HEK293 (cell line): Measurements from ENCODE around the gene RBMS3.

Experiments used
- CTCF ChIA-PET: fragments of 350-600 bp; formaldehyde crosslinking; extraction: SDS; loops from one replicate; lab custom pipeline; 2021; ENCODE audit warnings: antibody characterized with exemption; lab: Yijun Ruan, JAX
- POLR2A ChIA-PET: fragments of 300-600 bp; formaldehyde crosslinking; extraction: SDS; loops from one replicate; lab custom pipeline; 2020; ENCODE audit warnings: antibody characterized with exemption, inconsistent platforms; lab: Yijun Ruan, JAX
- H3K27ac ChIP-seq: fragments of 200-500 bp; sonication (Bioruptor generic); 2 replicates; pipeline ENCODE4 v1.5.1; 2014; ENCODE audit warnings: low read depth, low read length, control low read depth, inconsistent platforms; ENCODE audit errors: extremely low read depth
- H3K36me3 ChIP-seq, 2 experiments: fragments of 200-500 bp in 1 of 2; sonication (Bioruptor generic) in 1 of 2; 1 replicate in 1 of 2; 2 replicates in 1 of 2; pipeline ENCODE4 v1.5.1; 2014 to 2017; ENCODE audit warnings: inconsistent platforms in 2 of 2, low read length in 2 of 2; ENCODE audit not compliant: control insufficient read depth in 2 of 2, insufficient read depth in 1 of 2
- H3K4me1 ChIP-seq: fragments of 200-500 bp; sonication (Bioruptor generic); 2 replicates; pipeline ENCODE4 v1.5.1; 2014; ENCODE audit warnings: mild to moderate bottlenecking, low read length, inconsistent platforms; ENCODE audit not compliant: control insufficient read depth, insufficient read depth
- H3K4me3 ChIP-seq: 2 replicates; pipeline ENCODE4 v1.5.1; 2011; ENCODE audit warnings: low read depth, mild to moderate bottlenecking, control low read depth, low read length, moderate library complexity
- H3K9me3 ChIP-seq: fragments of 200-500 bp; sonication (Bioruptor generic); 2 replicates; pipeline ENCODE4 v1.5.1; 2014; ENCODE audit warnings: low read depth, low read length, inconsistent platforms; ENCODE audit not compliant: control insufficient read depth, insufficient read depth
- KLF7 ChIP-seq: fragments of 450-650 bp; formaldehyde crosslinking; IDR thresholded peaks from 2 replicates; pipeline ENCODE4 v1.5.1; 2016; ENCODE audit warnings: missing biosample characterization, missing genetic modification characterization, borderline replicate concordance
- PRDM1 ChIP-seq: fragments of 450-650 bp; formaldehyde crosslinking; IDR thresholded peaks from 2 replicates; pipeline ENCODE4; 2016; ENCODE audit warnings: missing biosample characterization, missing genetic modification characterization
- TRIM28 ChIP-seq: IDR thresholded peaks from 2 replicates; pipeline ENCODE4 v1.6.1; 2011; ENCODE audit warnings: low read length, control low read depth, borderline replicate concordance
- ZBTB8A ChIP-seq: fragments of 450-650 bp; formaldehyde crosslinking; IDR thresholded peaks from 2 replicates; pipeline ENCODE4 v1.5.1; 2016; ENCODE audit warnings: missing biosample characterization, missing genetic modification characterization
- ZFP69B ChIP-seq: fragments of 450-650 bp; formaldehyde crosslinking; IDR thresholded peaks from 2 replicates; pipeline ENCODE4 v1.5.1; 2016; ENCODE audit warnings: missing biosample characterization, missing genetic modification characterization
- ZNF175 ChIP-seq: fragments of 450-650 bp; formaldehyde crosslinking; IDR thresholded peaks from 2 replicates; pipeline ENCODE4 v1.5.1; 2016; ENCODE audit warnings: missing biosample characterization, missing genetic modification characterization
- ZNF211 ChIP-seq: fragments of 450-650 bp; formaldehyde crosslinking; IDR thresholded peaks from 2 replicates; pipeline ENCODE4 v1.5.1; 2016; ENCODE audit warnings: low read depth, missing biosample characterization, missing genetic modification characterization
- ZNF426 ChIP-seq: fragments of 450-650 bp; formaldehyde crosslinking; IDR thresholded peaks from 2 replicates; pipeline ENCODE4 v1.5.1; 2017; ENCODE audit warnings: missing biosample characterization, missing genetic modification characterization, mild to moderate bottlenecking, inconsistent platforms, moderate library complexity
- ZNF548 ChIP-seq: fragments of 450-650 bp; formaldehyde crosslinking; IDR thresholded peaks from 2 replicates; pipeline ENCODE4 v1.5.1; 2016; ENCODE audit warnings: missing biosample characterization, missing genetic modification characterization
- ZNF596 ChIP-seq: fragments of 450-650 bp; IDR thresholded peaks from 2 replicates; pipeline ENCODE4 v1.5.0; 2018; ENCODE audit warnings: missing biosample characterization, mild to moderate bottlenecking, missing genetic modification characterization, moderate library complexity
- ZNF621 ChIP-seq: fragments of 450-650 bp; formaldehyde crosslinking; IDR thresholded peaks from 2 replicates; pipeline ENCODE4 v1.5.1; 2017; ENCODE audit warnings: missing biosample characterization, missing genetic modification characterization
- ZNF768 ChIP-seq: fragments of 450-650 bp; formaldehyde crosslinking; IDR thresholded peaks from 2 replicates; pipeline ENCODE4 v1.5.1; 2018; ENCODE audit warnings: missing biosample characterization, mild to moderate bottlenecking, missing genetic modification characterization
- ZNF791 ChIP-seq: fragments of 450-650 bp; formaldehyde crosslinking; IDR thresholded peaks from 2 replicates; pipeline ENCODE4 v1.5.1; 2016; ENCODE audit warnings: missing biosample characterization, missing genetic modification characterization
- TF ChIP-seq, protein P1 (sequence below): fragments of 450-650 bp; formaldehyde crosslinking; IDR thresholded peaks from 2 replicates; pipeline ENCODE4 v1.5.1; 2016; ENCODE audit warnings: missing biosample characterization, missing genetic modification characterization
- TF ChIP-seq, protein P2 (sequence below): fragments of 450-650 bp; formaldehyde crosslinking; IDR thresholded peaks from 2 replicates; pipeline ENCODE4 v1.5.1; 2017; ENCODE audit warnings: missing biosample characterization, missing genetic modification characterization
- TF ChIP-seq, protein P3 (sequence below): fragments of 450-650 bp; formaldehyde crosslinking; IDR thresholded peaks from 2 replicates; pipeline ENCODE4 v1.5.1; 2016; ENCODE audit warnings: missing biosample characterization, missing genetic modification characterization
- TF ChIP-seq, protein P4 (sequence below): fragments of 450-650 bp; formaldehyde crosslinking; IDR thresholded peaks from 2 replicates; pipeline ENCODE4 v1.5.1; 2016; ENCODE audit warnings: missing biosample characterization, missing genetic modification characterization
- TF ChIP-seq, protein P5 (sequence below): fragments of 450-650 bp; formaldehyde crosslinking; IDR thresholded peaks from 2 replicates; pipeline ENCODE4 v1.5.1; 2017; ENCODE audit warnings: missing biosample characterization, missing genetic modification characterization
- TF ChIP-seq, protein P6 (sequence below): fragments of 450-650 bp; formaldehyde crosslinking; IDR thresholded peaks from 2 replicates; pipeline ENCODE4 v1.5.1; 2016; ENCODE audit warnings: missing biosample characterization, missing genetic modification characterization
- TF ChIP-seq, protein P7 (sequence below): fragments of 450-650 bp; formaldehyde crosslinking; IDR thresholded peaks from 2 replicates; pipeline ENCODE4 v1.5.1; 2016; ENCODE audit warnings: missing biosample characterization, missing genetic modification characterization

Gene RBMS3

DNA sequence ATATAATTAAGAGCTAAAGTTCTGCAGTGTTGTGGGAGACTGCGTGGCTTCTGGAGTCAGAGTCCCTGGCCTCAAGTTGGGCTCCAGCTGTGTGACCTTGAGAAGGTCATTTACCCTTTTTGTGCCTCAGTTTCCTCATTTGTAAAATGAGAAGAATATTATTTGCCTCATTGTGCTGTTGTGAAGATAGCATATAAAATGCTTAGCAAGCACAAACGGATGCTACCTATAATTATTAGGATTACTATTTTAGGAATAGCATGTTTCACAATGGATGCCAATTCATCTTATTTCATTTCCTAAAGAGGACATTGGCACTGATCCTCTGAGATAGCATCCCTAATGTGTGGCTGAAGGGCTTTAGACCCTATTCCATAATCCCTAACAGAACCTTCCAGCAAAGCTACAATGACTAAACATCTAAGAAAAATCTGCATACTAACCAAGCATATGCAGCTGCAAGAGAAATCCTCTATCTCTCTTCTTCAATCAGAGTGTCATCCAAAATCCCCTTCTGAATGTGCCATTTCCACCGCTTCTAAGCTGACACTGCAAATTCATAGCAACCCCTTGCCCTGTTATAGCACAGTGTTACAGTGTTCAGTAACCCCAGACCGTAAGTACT lies 148.3 kb downstream of the RBMS3 start:
- CTCF ChIA-PET, result no interaction called here
- POLR2A ChIA-PET, result no interaction called here
- H3K4me1 ChIP-seq, result no peaks in the 10 kb centered on the region

More for the DNA sequence above, 148.3 kb downstream of the RBMS3 start:
- H3K27ac ChIP-seq, result no peak overlapping the region
- TF ChIP-seq, protein P1, sequence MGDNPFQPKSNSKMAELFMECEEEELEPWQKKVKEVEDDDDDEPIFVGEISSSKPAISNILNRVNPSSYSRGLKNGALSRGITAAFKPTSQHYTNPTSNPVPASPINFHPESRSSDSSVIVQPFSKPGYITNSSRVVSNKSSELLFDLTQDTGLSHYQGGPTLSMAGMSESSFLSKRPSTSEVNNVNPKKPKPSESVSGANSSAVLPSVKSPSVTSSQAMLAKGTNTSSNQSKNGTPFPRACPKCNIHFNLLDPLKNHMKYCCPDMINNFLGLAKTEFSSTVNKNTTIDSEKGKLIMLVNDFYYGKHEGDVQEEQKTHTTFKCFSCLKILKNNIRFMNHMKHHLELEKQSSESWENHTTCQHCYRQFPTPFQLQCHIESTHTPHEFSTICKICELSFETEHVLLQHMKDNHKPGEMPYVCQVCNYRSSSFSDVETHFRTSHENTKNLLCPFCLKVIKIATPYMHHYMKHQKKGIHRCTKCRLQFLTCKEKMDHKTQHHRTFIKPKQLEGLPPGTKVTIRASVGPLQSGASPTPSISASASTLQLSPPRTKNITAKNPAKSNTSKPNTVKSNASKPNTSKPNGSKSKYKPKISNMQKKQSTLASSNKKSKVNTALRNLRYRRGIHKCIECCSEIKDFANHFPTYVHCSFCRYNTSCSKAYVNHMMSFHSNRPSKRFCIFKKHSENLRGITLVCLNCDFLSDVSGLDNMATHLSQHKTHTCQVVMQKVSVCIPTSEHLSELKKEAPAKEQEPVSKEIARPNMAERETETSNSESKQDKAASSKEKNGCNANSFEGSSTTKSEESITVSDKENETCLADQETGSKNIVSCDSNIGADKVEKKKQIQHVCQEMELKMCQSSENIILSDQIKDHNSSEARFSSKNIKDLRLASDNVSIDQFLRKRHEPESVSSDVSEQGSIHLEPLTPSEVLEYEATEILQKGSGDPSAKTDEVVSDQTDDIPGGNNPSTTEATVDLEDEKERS, result no peak
- TF ChIP-seq TRIM28 (no peak), ZNF426 (tag by site-specific recombination) (no peak), ZNF768 (tag by site-specific recombination) (no peak), KLF7 (no peak), ZBTB8A (tag by site-specific recombination) (no peak), ZNF175 (tag by site-specific recombination) (no peak), ZNF791 (no peak), ZNF548 (tag by site-specific recombination) (no peak), ZNF211 (tag by site-specific recombination) (no peak), ZNF621 (no peak), PRDM1 (tag by site-specific recombination) (no peak), ZNF596 (no peak), ZFP69B (tag by site-specific recombination) (no peak)
- TF ChIP-seq, protein P2, sequence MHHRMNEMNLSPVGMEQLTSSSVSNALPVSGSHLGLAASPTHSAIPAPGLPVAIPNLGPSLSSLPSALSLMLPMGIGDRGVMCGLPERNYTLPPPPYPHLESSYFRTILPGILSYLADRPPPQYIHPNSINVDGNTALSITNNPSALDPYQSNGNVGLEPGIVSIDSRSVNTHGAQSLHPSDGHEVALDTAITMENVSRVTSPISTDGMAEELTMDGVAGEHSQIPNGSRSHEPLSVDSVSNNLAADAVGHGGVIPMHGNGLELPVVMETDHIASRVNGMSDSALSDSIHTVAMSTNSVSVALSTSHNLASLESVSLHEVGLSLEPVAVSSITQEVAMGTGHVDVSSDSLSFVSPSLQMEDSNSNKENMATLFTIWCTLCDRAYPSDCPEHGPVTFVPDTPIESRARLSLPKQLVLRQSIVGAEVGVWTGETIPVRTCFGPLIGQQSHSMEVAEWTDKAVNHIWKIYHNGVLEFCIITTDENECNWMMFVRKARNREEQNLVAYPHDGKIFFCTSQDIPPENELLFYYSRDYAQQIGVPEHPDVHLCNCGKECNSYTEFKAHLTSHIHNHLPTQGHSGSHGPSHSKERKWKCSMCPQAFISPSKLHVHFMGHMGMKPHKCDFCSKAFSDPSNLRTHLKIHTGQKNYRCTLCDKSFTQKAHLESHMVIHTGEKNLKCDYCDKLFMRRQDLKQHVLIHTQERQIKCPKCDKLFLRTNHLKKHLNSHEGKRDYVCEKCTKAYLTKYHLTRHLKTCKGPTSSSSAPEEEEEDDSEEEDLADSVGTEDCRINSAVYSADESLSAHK (tag by site-specific recombination), result no peak
- TF ChIP-seq, protein P3, sequence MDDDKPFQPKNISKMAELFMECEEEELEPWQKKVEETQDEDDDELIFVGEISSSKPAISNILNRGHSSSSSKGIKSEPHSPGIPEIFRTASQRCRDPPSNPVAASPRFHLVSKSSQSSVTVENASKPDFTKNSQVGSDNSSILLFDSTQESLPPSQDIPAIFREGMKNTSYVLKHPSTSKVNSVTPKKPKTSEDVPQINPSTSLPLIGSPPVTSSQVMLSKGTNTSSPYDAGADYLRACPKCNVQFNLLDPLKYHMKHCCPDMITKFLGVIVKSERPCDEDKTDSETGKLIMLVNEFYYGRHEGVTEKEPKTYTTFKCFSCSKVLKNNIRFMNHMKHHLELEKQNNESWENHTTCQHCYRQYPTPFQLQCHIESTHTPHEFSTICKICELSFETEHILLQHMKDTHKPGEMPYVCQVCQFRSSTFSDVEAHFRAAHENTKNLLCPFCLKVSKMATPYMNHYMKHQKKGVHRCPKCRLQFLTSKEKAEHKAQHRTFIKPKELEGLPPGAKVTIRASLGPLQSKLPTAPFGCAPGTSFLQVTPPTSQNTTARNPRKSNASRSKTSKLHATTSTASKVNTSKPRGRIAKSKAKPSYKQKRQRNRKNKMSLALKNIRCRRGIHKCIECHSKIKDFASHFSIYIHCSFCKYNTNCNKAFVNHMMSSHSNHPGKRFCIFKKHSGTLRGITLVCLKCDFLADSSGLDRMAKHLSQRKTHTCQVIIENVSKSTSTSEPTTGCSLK (tag by site-specific recombination), result no peak
- TF ChIP-seq, protein P4, sequence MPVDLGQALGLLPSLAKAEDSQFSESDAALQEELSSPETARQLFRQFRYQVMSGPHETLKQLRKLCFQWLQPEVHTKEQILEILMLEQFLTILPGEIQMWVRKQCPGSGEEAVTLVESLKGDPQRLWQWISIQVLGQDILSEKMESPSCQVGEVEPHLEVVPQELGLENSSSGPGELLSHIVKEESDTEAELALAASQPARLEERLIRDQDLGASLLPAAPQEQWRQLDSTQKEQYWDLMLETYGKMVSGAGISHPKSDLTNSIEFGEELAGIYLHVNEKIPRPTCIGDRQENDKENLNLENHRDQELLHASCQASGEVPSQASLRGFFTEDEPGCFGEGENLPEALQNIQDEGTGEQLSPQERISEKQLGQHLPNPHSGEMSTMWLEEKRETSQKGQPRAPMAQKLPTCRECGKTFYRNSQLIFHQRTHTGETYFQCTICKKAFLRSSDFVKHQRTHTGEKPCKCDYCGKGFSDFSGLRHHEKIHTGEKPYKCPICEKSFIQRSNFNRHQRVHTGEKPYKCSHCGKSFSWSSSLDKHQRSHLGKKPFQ, result no peak
- TF ChIP-seq, protein P5, sequence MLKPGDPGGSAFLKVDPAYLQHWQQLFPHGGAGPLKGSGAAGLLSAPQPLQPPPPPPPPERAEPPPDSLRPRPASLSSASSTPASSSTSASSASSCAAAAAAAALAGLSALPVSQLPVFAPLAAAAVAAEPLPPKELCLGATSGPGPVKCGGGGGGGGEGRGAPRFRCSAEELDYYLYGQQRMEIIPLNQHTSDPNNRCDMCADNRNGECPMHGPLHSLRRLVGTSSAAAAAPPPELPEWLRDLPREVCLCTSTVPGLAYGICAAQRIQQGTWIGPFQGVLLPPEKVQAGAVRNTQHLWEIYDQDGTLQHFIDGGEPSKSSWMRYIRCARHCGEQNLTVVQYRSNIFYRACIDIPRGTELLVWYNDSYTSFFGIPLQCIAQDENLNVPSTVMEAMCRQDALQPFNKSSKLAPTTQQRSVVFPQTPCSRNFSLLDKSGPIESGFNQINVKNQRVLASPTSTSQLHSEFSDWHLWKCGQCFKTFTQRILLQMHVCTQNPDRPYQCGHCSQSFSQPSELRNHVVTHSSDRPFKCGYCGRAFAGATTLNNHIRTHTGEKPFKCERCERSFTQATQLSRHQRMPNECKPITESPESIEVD, result no peak
- TF ChIP-seq, protein P6, sequence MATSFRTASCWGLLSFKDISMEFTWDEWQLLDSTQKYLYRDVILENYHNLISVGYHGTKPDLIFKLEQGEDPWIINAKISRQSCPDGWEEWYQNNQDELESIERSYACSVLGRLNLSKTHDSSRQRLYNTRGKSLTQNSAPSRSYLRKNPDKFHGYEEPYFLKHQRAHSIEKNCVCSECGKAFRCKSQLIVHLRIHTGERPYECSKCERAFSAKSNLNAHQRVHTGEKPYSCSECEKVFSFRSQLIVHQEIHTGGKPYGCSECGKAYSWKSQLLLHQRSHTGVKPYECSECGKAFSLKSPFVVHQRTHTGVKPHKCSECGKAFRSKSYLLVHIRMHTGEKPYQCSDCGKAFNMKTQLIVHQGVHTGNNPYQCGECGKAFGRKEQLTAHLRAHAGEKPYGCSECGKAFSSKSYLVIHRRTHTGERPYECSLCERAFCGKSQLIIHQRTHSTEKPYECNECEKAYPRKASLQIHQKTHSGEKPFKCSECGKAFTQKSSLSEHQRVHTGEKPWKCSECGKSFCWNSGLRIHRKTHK (tag by site-specific recombination), result no peak
- TF ChIP-seq, protein P7, sequence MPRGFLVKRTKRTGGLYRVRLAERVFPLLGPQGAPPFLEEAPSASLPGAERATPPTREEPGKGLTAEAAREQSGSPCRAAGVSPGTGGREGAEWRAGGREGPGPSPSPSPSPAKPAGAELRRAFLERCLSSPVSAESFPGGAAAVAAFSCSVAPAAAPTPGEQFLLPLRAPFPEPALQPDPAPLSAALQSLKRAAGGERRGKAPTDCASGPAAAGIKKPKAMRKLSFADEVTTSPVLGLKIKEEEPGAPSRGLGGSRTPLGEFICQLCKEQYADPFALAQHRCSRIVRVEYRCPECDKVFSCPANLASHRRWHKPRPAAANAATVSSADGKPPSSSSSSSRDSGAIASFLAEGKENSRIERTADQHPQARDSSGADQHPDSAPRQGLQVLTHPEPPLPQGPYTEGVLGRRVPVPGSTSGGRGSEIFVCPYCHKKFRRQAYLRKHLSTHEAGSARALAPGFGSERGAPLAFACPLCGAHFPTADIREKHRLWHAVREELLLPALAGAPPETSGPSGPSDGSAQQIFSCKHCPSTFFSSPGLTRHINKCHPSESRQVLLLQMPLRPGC, result no peak
- TF ChIP-seq, all 188 proteins: peak for 0
- no peak overlapping the region for H3K4me3 ChIP-seq
- H3K36me3 ChIP-seq, result no peaks in the 10 kb centered on the region
- no peaks in the 10 kb centered on the region for H3K9me3 ChIP-seq
